IMR-90 (cell line): Measurements from ENCODE around the gene GRIN2D. TPM values are rescaled to one million over a fixed set of nuclear protein-coding genes. Genes with fewer than 3 reads are reported as not detected.

ENCODE experiments used
- ATAC-seq: fragments of 200-7000 bp; cut with Tn5 transposase; 2 replicates; pipeline ENCODE4 v1.9.1; 2020; ENCODE audit warnings: low read depth, mild to moderate bottlenecking, moderate library complexity
- BruUV-seq: library from RNA; stranded (reverse); fragments of 400-500 nt; replicated peaks from 2 replicates; lab custom pipeline; 2021; lab: Mats Ljungman, UMichigan
- CTCF ChIA-PET: fragments of 300-600 bp; formaldehyde crosslinking; extraction: SDS; loops from one replicate; lab custom pipeline; 2021; ENCODE audit warnings: antibody characterized with exemption; lab: Yijun Ruan, JAX
- POLR2A ChIA-PET: fragments of 300-600 bp; sonication (Branson Sonifier 250); formaldehyde crosslinking; loops from one replicate; lab custom pipeline; 2022; ENCODE audit warnings: antibody characterized with exemption; ENCODE audit not compliant: unreplicated experiment; lab: Charles Lee
- DNase-seq: peaks from one replicate; pipeline ENCODE4 v3.0.0; 2013
- H2AFZ ChIP-seq: replicated peaks from 2 replicates; pipeline ENCODE3; 2013; ENCODE audit warnings: low read length, mild to moderate bottlenecking; ENCODE audit not compliant: poor library complexity
- H2AK5ac ChIP-seq: 2 replicates; pipeline ENCODE4 v1.6.1; 2013; ENCODE audit warnings: low read depth, low read length, inconsistent platforms
- H2AK9ac ChIP-seq: replicated peaks from 2 replicates; pipeline ENCODE3; 2013; ENCODE audit warnings: mild to moderate bottlenecking, low read depth, low read length, moderate library complexity; ENCODE audit not compliant: poor library complexity
- H2BK120ac ChIP-seq: 2 replicates; pipeline ENCODE4 v1.6.1; 2013; ENCODE audit warnings: low read depth, low read length, inconsistent platforms
- H2BK15ac ChIP-seq: 3 replicates; pipeline ENCODE4 v1.6.1; 2013; ENCODE audit warnings: low read depth, low read length, inconsistent platforms
- H2BK20ac ChIP-seq: 2 replicates; pipeline ENCODE4 v1.6.1; 2013; ENCODE audit warnings: low read depth, mild to moderate bottlenecking, inconsistent platforms, low read length, moderate library complexity
- H2BK5ac ChIP-seq: 2 replicates; pipeline ENCODE4 v1.6.1; 2013; ENCODE audit warnings: mild to moderate bottlenecking, low read depth, low read length, inconsistent platforms; ENCODE audit not compliant: poor library complexity, severe bottlenecking
- H3K14ac ChIP-seq: replicated peaks from 2 replicates; pipeline ENCODE4 v1.6.1; 2013; ENCODE audit warnings: low read depth, low read length, inconsistent platforms
- H3K18ac ChIP-seq: 2 replicates; pipeline ENCODE4 v1.6.1; 2013; ENCODE audit warnings: low read depth, low read length, control low read depth
- H3K23ac ChIP-seq: 2 replicates; pipeline ENCODE4 v1.6.1; 2013; ENCODE audit warnings: low read depth, low read length, inconsistent platforms
- H3K27ac ChIP-seq: 2 replicates; pipeline ENCODE4 v1.5.1; 2013; ENCODE audit warnings: mild to moderate bottlenecking, control low read depth, low read length; ENCODE audit not compliant: insufficient read depth
- H3K27me3 ChIP-seq: 2 replicates; pipeline ENCODE4 v1.6.1; 2013; ENCODE audit warnings: low read length; ENCODE audit not compliant: control insufficient read depth, insufficient read depth
- H3K36me3 ChIP-seq: 2 replicates; pipeline ENCODE4 v1.6.1; 2013; ENCODE audit warnings: low read length, mixed read lengths; ENCODE audit not compliant: control insufficient read depth, insufficient read depth
- H3K4ac ChIP-seq: 2 replicates; pipeline ENCODE4 v1.6.1; 2013; ENCODE audit warnings: low read depth, low read length, inconsistent platforms
- H3K4me1 ChIP-seq: 2 replicates; pipeline ENCODE4 v1.6.1; 2013; ENCODE audit warnings: low read length, mixed read lengths; ENCODE audit not compliant: control insufficient read depth, insufficient read depth
- H3K4me2 ChIP-seq: 2 replicates; pipeline ENCODE4 v1.6.1; 2013; ENCODE audit warnings: low read depth, mild to moderate bottlenecking, control low read depth, low read length, moderate library complexity
- H3K4me3 ChIP-seq: 2 replicates; pipeline ENCODE4 v1.5.1; 2013; ENCODE audit warnings: low read depth, mild to moderate bottlenecking, control low read depth, low read length, moderate library complexity; ENCODE audit not compliant: insufficient read depth
- H3K56ac ChIP-seq: 2 replicates; pipeline ENCODE4 v1.6.1; 2013; ENCODE audit warnings: low read length, inconsistent platforms; ENCODE audit not compliant: insufficient read depth; ENCODE audit errors: extremely low read depth
- H3K79me1 ChIP-seq, 2 experiments: 2 replicates each; pipeline ENCODE4 v1.6.1; 2013; ENCODE audit warnings: low read length in 2 of 2, inconsistent platforms in 1 of 2, low read depth in 1 of 2
- H3K9ac ChIP-seq: 2 replicates; pipeline ENCODE4 v1.6.1; 2013; ENCODE audit warnings: low read depth, low read length, control low read depth
- H3K9me1 ChIP-seq: 2 replicates; pipeline ENCODE4 v1.6.1; 2013; ENCODE audit warnings: low read length, inconsistent platforms; ENCODE audit not compliant: insufficient read depth
- H3K9me3 ChIP-seq: 2 replicates; pipeline ENCODE4 v1.6.1; 2013; ENCODE audit warnings: low read length; ENCODE audit not compliant: control insufficient read depth, insufficient read depth
- H4K20me1 ChIP-seq: 2 replicates; pipeline ENCODE4 v1.6.1; 2013; ENCODE audit warnings: low read length, inconsistent platforms; ENCODE audit not compliant: insufficient read depth
- H4K5ac ChIP-seq: 2 replicates; pipeline ENCODE4 v1.6.1; 2013; ENCODE audit warnings: mild to moderate bottlenecking, low read depth, low read length, control low read depth
- H4K8ac ChIP-seq, 2 experiments: 2 replicates each; pipeline ENCODE4 v1.6.1; 2013; ENCODE audit warnings: low read depth in 2 of 2, low read length in 2 of 2, control low read depth in 1 of 2, inconsistent platforms in 1 of 2
- H4K91ac ChIP-seq: 2 replicates; pipeline ENCODE4 v1.6.1; 2013; ENCODE audit warnings: low read depth, low read length, inconsistent platforms; ENCODE audit not compliant: insufficient read depth
- BHLHE40 ChIP-seq: fragments of 150-350 bp; IDR thresholded peaks from 2 replicates; pipeline ENCODE4 v1.6.1; 2016; ENCODE audit warnings: mild to moderate bottlenecking, low read depth, low read length
- CEBPB ChIP-seq: IDR thresholded peaks from 2 replicates; pipeline ENCODE4 v1.6.1; 2012; ENCODE audit warnings: low read depth, low read length, improper control_type of control experiment
- CHD1 ChIP-seq: IDR thresholded peaks from 2 replicates; pipeline ENCODE4 v1.6.1; 2012; ENCODE audit warnings: low read depth, low read length, improper control_type of control experiment
- CTCF ChIP-seq: conservative IDR thresholded peaks from 2 replicates; pipeline ENCODE4 v1.5.1; 2012; ENCODE audit warnings: mild to moderate bottlenecking, low read depth, low read length, improper control_type of control experiment
- FOS ChIP-seq: fragments of 150-350 bp; IDR thresholded peaks from 2 replicates; pipeline ENCODE4 v1.6.1; 2016; ENCODE audit warnings: low read depth, low read length
- MAZ ChIP-seq: IDR thresholded peaks from 2 replicates; pipeline ENCODE4 v1.6.1; 2012; ENCODE audit warnings: low read depth, mild to moderate bottlenecking, low read length, improper control_type of control experiment, moderate library complexity, borderline replicate concordance
- MXI1 ChIP-seq: IDR thresholded peaks from 2 replicates; pipeline ENCODE4 v1.6.1; 2012; ENCODE audit warnings: low read depth, mild to moderate bottlenecking, low read length, moderate library complexity, borderline replicate concordance
- NFE2L2 ChIP-seq: fragments of 150-350 bp; IDR thresholded peaks from 2 replicates; pipeline ENCODE4 v1.6.1; 2016; ENCODE audit warnings: low read depth, mild to moderate bottlenecking, low read length
- POLR2A ChIP-seq: IDR thresholded peaks from 2 replicates; pipeline ENCODE4 v1.6.1; 2012; ENCODE audit warnings: mild to moderate bottlenecking, low read depth, low read length
- RAD21 ChIP-seq: IDR thresholded peaks from 2 replicates; pipeline ENCODE4 v1.6.1; 2012; ENCODE audit warnings: low read length, improper control_type of control experiment
- RCOR1 ChIP-seq: IDR thresholded peaks from 2 replicates; pipeline ENCODE4 v1.6.1; 2012; ENCODE audit warnings: mild to moderate bottlenecking, low read length, improper control_type of control experiment; ENCODE audit not compliant: insufficient replicate concordance
- RFX5 ChIP-seq: IDR thresholded peaks from 2 replicates; pipeline ENCODE4 v1.8.0; 2012; ENCODE audit warnings: low read depth, mild to moderate bottlenecking, low read length, moderate library complexity
- SMC3 ChIP-seq: fragments of 150-350 bp; IDR thresholded peaks from 2 replicates; pipeline ENCODE4 v1.6.1; 2016; ENCODE audit warnings: low read depth, mild to moderate bottlenecking, antibody characterized with exemption, low read length, moderate library complexity
- USF2 ChIP-seq: fragments of 150-350 bp; IDR thresholded peaks from 2 replicates; pipeline ENCODE4 v1.6.1; 2017; ENCODE audit warnings: mild to moderate bottlenecking, antibody characterized with exemption, low read length, low read depth
- WGBS, 2 experiments: methylation state at CpG; one replicate each; pipeline versions ENCODE4 v1.1.5 to v1.1.7; 2013; ENCODE audit warnings: missing lambda C conversion rate in 2 of 2; ENCODE audit not compliant: insufficient read length in 1 of 2; ENCODE audit errors: extremely low coverage in 2 of 2; 5-methylcytosine and 5-hydroxymethylcytosine counted together
- dilution Hi-C: fragments of 300-500 bp; cut with HindIII; formaldehyde crosslinking; loops from one replicate; pipeline ENCODE4 v1.14.3; 2018; ENCODE audit warnings: low sequenced_read_pairs; ENCODE audit not compliant: unreplicated experiment
- in situ Hi-C: fragments of 300-500 bp; cut with MboI; formaldehyde crosslinking; loops from 3 replicates; pipeline ENCODE4 v1.14.3; 2019; ENCODE audit warnings: low sequenced_read_pairs, inconsistent platforms, mixed read lengths
- intact Hi-C: fragments of 100-400 bp; cut with micrococcal nuclease; formaldehyde crosslinking; loops from 2 replicates; pipeline ENCODE4 v1.10.0; 2022
- polyA plus RNA-seq, 3 experiments: library from polyadenylated mRNA; depleted of rRNA; stranded (reverse); fragments of >200 nt; gene quantifications; 2 replicates each; pipeline ENCODE4 v1.2.3, GENCODE V29; 2012; ENCODE audit warnings: low replicate concordance in 1 of 3
- total RNA-seq: library from RNA; depleted of rRNA; stranded (reverse); fragments of >200 nt; gene quantifications from 2 replicates; pipeline ENCODE4 v1.2.3, GENCODE V29; 2012

The GRIN2D gene
- total and polyA plus RNA-seq, 2 of the 4 experiments (the other 2 are of a cell fraction), result under 0.01 to 0.24 TPM

- no peak for ATAC-seq
- H2AK9ac ChIP-seq, result peak overlapping the region; percentile 78
- H2BK5ac ChIP-seq, result no peak overlapping the region
- H3K23ac ChIP-seq, result peak overlapping the region; percentile 84
- peak overlapping the region; percentile 18 to 79; a peak in 2 of 4 replicates for H4K8ac ChIP-seq
- peak overlapping the region; percentile 23; the same call in 1 of the 2 replicates for H4K91ac ChIP-seq
- H3K18ac ChIP-seq, result no peak overlapping the region
- ChIA-PET POLR2A (no interaction called here), CTCF (no interaction called here)
- H3K27me3 ChIP-seq, result peaks cover 54% of the 10 kb centered on the region
- H3K36me3 ChIP-seq, result no peaks in the 10 kb centered on the region
- peak overlapping the region; percentile 37 for H3K14ac ChIP-seq
- H2BK120ac ChIP-seq, result no peak overlapping the region
- H4K20me1 ChIP-seq, result no peaks in the 10 kb centered on the region; the same call in 1 of the 2 replicates
- peaks cover 3% of the 10 kb centered on the region; the same call in 1 of the 2 replicates for H3K9me1 ChIP-seq
- dilution Hi-C loops, result no loop called here
- in situ Hi-C loops, result no loop called here
- H3K79me1 ChIP-seq, result no peaks in the 10 kb centered on the region
- peak overlapping the region; percentile 30; the same call in 1 of the 2 replicates for H4K5ac ChIP-seq
- no peak for DNase-seq
- peak overlapping the region; percentile 82; the same call in 1 of the 2 replicates for H2AK5ac ChIP-seq
- H3K4ac ChIP-seq, result peak overlapping the region; percentile 83
- BruUV-seq, result no TSS peak
- no peaks in the 10 kb centered on the region for H3K9me3 ChIP-seq
- H3K9ac ChIP-seq, result peak overlapping the region; percentile 42; the same call in 1 of the 2 replicates
- H2BK15ac ChIP-seq, result no peak overlapping the region
- H3K4me3 ChIP-seq, result peak overlapping the region; percentile 26
- H3K56ac ChIP-seq, result no peak overlapping the region
- intact Hi-C loops, result loop anchor here (10.0 kb wide), 1 partner anchor 73 kb away; the partner anchor contains the start of gene EMP3
- H2BK20ac ChIP-seq, result no peak overlapping the region
- no peak overlapping the region for H3K27ac ChIP-seq
- H3K4me2 ChIP-seq, result peak overlapping the region; percentile 64
- peak overlapping the region; percentile 90 for H2AFZ ChIP-seq
- TF ChIP-seq NFE2L2, result no peak
- no peak for TF ChIP-seq POLR2A
- no peak for TF ChIP-seq BHLHE40
- TF ChIP-seq CHD1, result no peak
- no peak for TF ChIP-seq RCOR1
- TF ChIP-seq SMC3, result no peak
- no peak for TF ChIP-seq CEBPB
- no peak for TF ChIP-seq MXI1
- no peak for TF ChIP-seq RAD21
- TF ChIP-seq RFX5, result no peak
- no peak for TF ChIP-seq FOS
- no peak for TF ChIP-seq USF2
- TF ChIP-seq MAZ, result no peak
- TF ChIP-seq CTCF, result no peak
- H3K4me1 ChIP-seq, result peaks cover 4% of the 10 kb centered on the region; the same call in 1 of the 2 replicates
- WGBS, 2 experiments, result 59 to 100% methylated on average over 1 to 22 of the region's 22 CpGs
Measured at GRCh38 chr19:48397263-48398101, 4.0 kb downstream of the GRIN2D start.
